HG03135 (cell line): ENCODE results near the gene SHROOM3.
A peak's percentile ranks its signal among the peaks of the same experiment; 100 is the strongest.

Experiments used
- ATAC-seq: cut with Tn5 transposase; IDR thresholded peaks from one replicate; pipeline ENCODE4 v1.9.1; 2021; ENCODE audit warnings: mild to moderate bottlenecking, moderate library complexity; ENCODE audit not compliant: unreplicated experiment

Gene SHROOM3

GRCh38 chr4:76489686-76490161 is 54.7 kb downstream of the SHROOM3 start:
- ATAC-seq = no peak

- no peak for ATAC-seq
Observed at GRCh38 chr4:76492055-76492454, 57.0 kb downstream of the SHROOM3 start.

- ATAC-seq = no peak
Observed at GRCh38 chr4:76494243-76494642, 59.2 kb downstream of the SHROOM3 start.

GRCh38 chr4:76494871-76495590 is 60.0 kb downstream of the SHROOM3 start:
- ATAC-seq = no peak

GRCh38 chr4:76498550-76498949 is 63.5 kb downstream of the SHROOM3 start:
- ATAC-seq = no peak

- peak; percentile 77 for ATAC-seq
Observed at GRCh38 chr4:76499461-76499860, 64.4 kb downstream of the SHROOM3 start.

- ATAC-seq = no peak
Observed at GRCh38 chr4:76502886-76503285, 67.9 kb downstream of the SHROOM3 start.

GRCh38 chr4:76504613-76505465 is 69.8 kb downstream of the SHROOM3 start:
- ATAC-seq = no peak

GRCh38 chr4:76511947-76512346 is 76.9 kb downstream of the SHROOM3 start:
- no peak for ATAC-seq

- no peak for ATAC-seq
Observed at GRCh38 chr4:76513482-76513881, 78.5 kb downstream of the SHROOM3 start.

GRCh38 chr4:76514087-76514486 is 79.1 kb downstream of the SHROOM3 start:
- no peak for ATAC-seq

GRCh38 chr4:76515975-76516843 is 81.2 kb downstream of the SHROOM3 start:
- ATAC-seq = peak; percentile 65

GRCh38 chr4:76518241-76518640 is 83.2 kb downstream of the SHROOM3 start:
- ATAC-seq = no peak

GRCh38 chr4:76523593-76523992 is 88.6 kb downstream of the SHROOM3 start:
- no peak for ATAC-seq

- ATAC-seq = no peak
Observed at GRCh38 chr4:76525751-76526150, 90.7 kb downstream of the SHROOM3 start.

- ATAC-seq = no peak
Observed at GRCh38 chr4:76526585-76526990, 91.6 kb downstream of the SHROOM3 start.

- no peak for ATAC-seq
Observed at GRCh38 chr4:76527666-76528065, 92.6 kb downstream of the SHROOM3 start.

- ATAC-seq = no peak
Observed at GRCh38 chr4:76531597-76531996, 96.6 kb downstream of the SHROOM3 start.

- ATAC-seq = no peak
Observed at GRCh38 chr4:76532805-76533204, 97.8 kb downstream of the SHROOM3 start.

- no peak for ATAC-seq
Observed at GRCh38 chr4:76533314-76533713, 98.3 kb downstream of the SHROOM3 start.
